ENCODE measurements around the gene SPATS2L. TPM values are rescaled to one million over a fixed set of nuclear protein-coding genes. Genes with fewer than 3 reads are reported as not detected.

The SPATS2L gene
- total RNA-seq, 1 experiment from 2014 or later = not detected

DNA sequence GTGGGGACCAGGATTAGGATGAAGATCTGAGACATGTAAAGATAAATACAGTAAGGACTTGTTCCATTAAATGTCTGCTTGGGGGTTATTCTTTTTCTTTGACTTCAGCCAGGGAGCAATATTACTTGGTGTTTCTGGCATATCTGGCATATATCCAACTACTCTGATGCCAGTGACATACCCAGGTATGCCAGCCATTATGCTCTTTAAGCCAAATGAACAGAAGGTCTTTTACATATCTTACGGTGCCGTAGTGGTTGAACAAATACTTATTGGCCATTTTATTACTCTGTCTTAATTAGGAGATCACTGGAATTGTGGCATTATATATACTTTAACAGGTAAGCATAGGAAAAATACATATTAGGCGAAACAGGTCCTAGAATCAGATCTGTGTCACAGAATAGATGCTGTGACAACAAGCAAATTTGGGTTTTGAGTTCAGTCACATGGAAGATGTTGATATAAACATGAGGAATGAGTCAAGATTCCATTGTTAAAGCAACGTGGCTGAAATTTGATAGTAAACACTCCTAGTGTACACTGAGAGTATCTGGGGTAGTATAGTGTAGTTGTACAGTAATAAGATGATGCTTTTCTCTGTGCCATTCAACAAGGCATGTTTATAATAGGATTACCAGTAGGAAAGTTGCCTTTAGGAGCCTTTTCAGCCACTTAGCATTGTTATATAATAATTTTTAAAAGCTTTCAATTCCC is 140.8 kb downstream of the SPATS2L start:
- H3K9ac ChIP-seq (ENCODE audit: low read length) = no peak overlapping the region
- H3K36me3 ChIP-seq (ENCODE audit: insufficient read depth, low read length) = no peaks in the 10 kb centered on the region

GRCh38 chr2:200448455-200448854 is 142.0 kb downstream of the SPATS2L start:
- Histone ChIP-seq H3K4me2 (ENCODE audit: low read depth, low read length, poor library complexity, severe bottlenecking) (no peak overlapping the region), H3K27ac (ENCODE audit: low read length) (no peak overlapping the region), H4K20me1 (ENCODE audit: insufficient read depth, low read depth, low read length) (no peaks in the 10 kb centered on the region), H3K9me2 (replicated peaks; ENCODE audit: insufficient read depth, low read length) (no peaks in the 10 kb centered on the region), H3K4me3 (ENCODE audit: low read length) (no peak overlapping the region), H3K9ac (ENCODE audit: low read length) (no peak overlapping the region), H3K79me2 (ENCODE audit: low read length) (no peaks in the 10 kb centered on the region), H3K27me3 (ENCODE audit: low read length) (no peaks in the 10 kb centered on the region), H2AFZ (ENCODE audit: low read length) (no peak overlapping the region), H3K36me3 (ENCODE audit: insufficient read depth, low read length) (no peaks in the 10 kb centered on the region), H3K9me3 (ENCODE audit: low read length) (no peaks in the 10 kb centered on the region), H3K4me1 (ENCODE audit: low read length) (no peaks in the 10 kb centered on the region)
- no peak for DNase-seq

More for the DNA sequence above, 140.8 kb downstream of the SPATS2L start:
- no peaks in the 10 kb centered on the region for H3K4me1 ChIP-seq (ENCODE audit: low read length)
- H3K27ac ChIP-seq (ENCODE audit: low read length) = no peak overlapping the region
- no peaks in the 10 kb centered on the region for H3K9me3 ChIP-seq (ENCODE audit: low read length)
- no peak for DNase-seq
- H3K27me3 ChIP-seq (ENCODE audit: low read length) = no peaks in the 10 kb centered on the region
- H4K20me1 ChIP-seq (ENCODE audit: insufficient read depth, low read depth, low read length) = no peaks in the 10 kb centered on the region
- H2AFZ ChIP-seq (ENCODE audit: low read length) = no peak overlapping the region
- no peaks in the 10 kb centered on the region for H3K79me2 ChIP-seq (ENCODE audit: low read length)
- H3K9me2 ChIP-seq (replicated peaks; ENCODE audit: insufficient read depth, low read length) = no peaks in the 10 kb centered on the region
- H3K4me2 ChIP-seq (ENCODE audit: low read depth, low read length, poor library complexity, severe bottlenecking) = no peak overlapping the region
- no peak overlapping the region for H3K4me3 ChIP-seq (ENCODE audit: low read length)

DNA sequence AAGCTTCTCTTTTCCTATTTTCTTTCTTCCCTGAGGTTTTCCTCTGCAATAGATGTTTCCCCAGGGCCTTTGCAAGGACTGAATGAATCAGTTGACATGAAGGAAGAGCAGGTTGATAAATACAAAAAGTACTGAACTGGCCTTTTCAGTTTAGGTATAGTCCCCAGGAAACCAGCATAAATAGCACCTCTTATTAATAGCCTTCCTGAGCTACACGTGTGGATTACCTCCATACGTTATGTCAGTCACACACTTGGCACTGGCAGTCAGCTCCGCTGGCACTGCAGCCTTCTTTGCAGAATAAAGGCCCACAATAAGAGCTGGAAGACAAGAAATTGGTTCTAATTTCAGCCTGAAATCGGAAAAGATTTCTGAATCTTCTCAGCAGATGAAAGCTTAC is 142.7 kb downstream of the SPATS2L start:
- no peak overlapping the region for H2AFZ ChIP-seq (ENCODE audit: low read length)
- H3K27me3 ChIP-seq (ENCODE audit: low read length) = no peaks in the 10 kb centered on the region
- no peak for DNase-seq
- H3K9me3 ChIP-seq (ENCODE audit: low read length) = no peaks in the 10 kb centered on the region
- no peaks in the 10 kb centered on the region for H4K20me1 ChIP-seq (ENCODE audit: insufficient read depth, low read depth, low read length)
- no peak overlapping the region for H3K27ac ChIP-seq (ENCODE audit: low read length)
- no peak overlapping the region for H3K4me2 ChIP-seq (ENCODE audit: low read depth, low read length, poor library complexity, severe bottlenecking)
- H3K9me2 ChIP-seq (replicated peaks; ENCODE audit: insufficient read depth, low read length) = no peaks in the 10 kb centered on the region
- no peaks in the 10 kb centered on the region for H3K79me2 ChIP-seq (ENCODE audit: low read length)
- H3K4me1 ChIP-seq (ENCODE audit: low read length) = no peaks in the 10 kb centered on the region
- no peak overlapping the region for H3K4me3 ChIP-seq (ENCODE audit: low read length)
- H3K9ac ChIP-seq (ENCODE audit: low read length) = no peak overlapping the region
- no peaks in the 10 kb centered on the region for H3K36me3 ChIP-seq (ENCODE audit: insufficient read depth, low read length)

DNA sequence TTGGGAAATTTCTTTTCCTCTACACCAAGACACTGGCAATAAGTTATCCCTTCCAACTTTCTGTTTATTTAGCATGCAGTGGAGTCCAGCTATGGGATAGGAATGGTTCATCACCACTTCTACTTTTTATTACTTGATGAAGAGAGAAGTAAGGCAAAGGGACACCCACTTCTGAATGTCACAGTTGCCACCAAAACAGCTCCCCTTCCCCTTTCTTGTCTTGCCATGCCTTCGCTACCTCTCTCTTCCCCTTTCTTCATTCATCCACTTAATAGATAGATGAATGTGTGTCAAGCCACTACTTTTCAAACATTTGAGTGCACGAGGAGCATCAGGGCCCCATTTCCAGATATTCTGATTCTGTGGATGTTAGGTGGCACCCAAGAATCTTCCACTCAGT is 143.8 kb downstream of the SPATS2L start:
- no peaks in the 10 kb centered on the region for H3K9me2 ChIP-seq (replicated peaks; ENCODE audit: insufficient read depth, low read length)
- no peaks in the 10 kb centered on the region for H3K4me1 ChIP-seq (ENCODE audit: low read length)
- H3K36me3 ChIP-seq (ENCODE audit: insufficient read depth, low read length) = no peaks in the 10 kb centered on the region
- no peak overlapping the region for H3K9ac ChIP-seq (ENCODE audit: low read length)
- H3K27ac ChIP-seq (ENCODE audit: low read length) = no peak overlapping the region
- no peak overlapping the region for H2AFZ ChIP-seq (ENCODE audit: low read length)
- no peak overlapping the region for H3K4me2 ChIP-seq (ENCODE audit: low read depth, low read length, poor library complexity, severe bottlenecking)
- H3K4me3 ChIP-seq (ENCODE audit: low read length) = no peak overlapping the region
- no peaks in the 10 kb centered on the region for H3K27me3 ChIP-seq (ENCODE audit: low read length)
- H3K9me3 ChIP-seq (ENCODE audit: low read length) = no peaks in the 10 kb centered on the region
- DNase-seq = no peak
- H3K79me2 ChIP-seq (ENCODE audit: low read length) = no peaks in the 10 kb centered on the region
- no peaks in the 10 kb centered on the region for H4K20me1 ChIP-seq (ENCODE audit: insufficient read depth, low read depth, low read length)

GRCh38 chr2:200451511-200451910 is 145.0 kb downstream of the SPATS2L start:
- no peak overlapping the region for H3K27ac ChIP-seq (ENCODE audit: low read length)
- H3K27me3 ChIP-seq (ENCODE audit: low read length) = no peaks in the 10 kb centered on the region
- no peaks in the 10 kb centered on the region for H3K9me3 ChIP-seq (ENCODE audit: low read length)
- no peaks in the 10 kb centered on the region for H3K36me3 ChIP-seq (ENCODE audit: insufficient read depth, low read length)
- no peaks in the 10 kb centered on the region for H3K4me1 ChIP-seq (ENCODE audit: low read length)
- H4K20me1 ChIP-seq (ENCODE audit: insufficient read depth, low read depth, low read length) = no peaks in the 10 kb centered on the region
- H3K4me3 ChIP-seq (ENCODE audit: low read length) = no peak overlapping the region
- H3K9me2 ChIP-seq (replicated peaks; ENCODE audit: insufficient read depth, low read length) = no peaks in the 10 kb centered on the region
- no peak overlapping the region for H3K9ac ChIP-seq (ENCODE audit: low read length)
- H3K79me2 ChIP-seq (ENCODE audit: low read length) = no peaks in the 10 kb centered on the region
- no peak overlapping the region for H2AFZ ChIP-seq (ENCODE audit: low read length)
- DNase-seq = no peak
- no peak overlapping the region for H3K4me2 ChIP-seq (ENCODE audit: low read depth, low read length, poor library complexity, severe bottlenecking)

DNA sequence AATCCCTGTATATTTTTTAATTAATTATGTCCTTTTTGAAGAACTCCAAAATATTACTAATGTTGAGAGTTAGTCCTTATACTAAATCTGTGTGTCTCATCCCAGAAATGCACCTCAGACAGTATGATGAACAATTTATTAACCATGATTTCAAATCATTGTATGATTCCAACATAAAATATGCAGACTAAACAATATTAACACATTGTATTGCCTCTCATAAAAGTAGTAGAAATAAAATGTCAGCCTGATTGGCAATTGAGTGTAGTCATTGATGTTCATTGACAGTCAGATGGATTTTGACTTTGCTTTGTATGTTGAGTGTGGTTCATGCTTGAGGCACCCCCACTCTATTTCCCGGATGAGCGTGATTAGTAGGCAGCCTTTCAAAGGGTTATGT is 145.9 kb downstream of the SPATS2L start:
- Histone ChIP-seq H3K36me3 (ENCODE audit: insufficient read depth, low read length) (no peaks in the 10 kb centered on the region), H3K4me1 (ENCODE audit: low read length) (no peaks in the 10 kb centered on the region), H3K9me3 (ENCODE audit: low read length) (no peaks in the 10 kb centered on the region), H3K4me2 (ENCODE audit: low read depth, low read length, poor library complexity, severe bottlenecking) (no peak overlapping the region), H3K9me2 (replicated peaks; ENCODE audit: insufficient read depth, low read length) (no peaks in the 10 kb centered on the region), H2AFZ (ENCODE audit: low read length) (no peak overlapping the region), H3K79me2 (ENCODE audit: low read length) (no peaks in the 10 kb centered on the region), H3K9ac (ENCODE audit: low read length) (no peak overlapping the region), H3K27me3 (ENCODE audit: low read length) (no peaks in the 10 kb centered on the region), H3K4me3 (ENCODE audit: low read length) (no peak overlapping the region), H4K20me1 (ENCODE audit: insufficient read depth, low read depth, low read length) (no peaks in the 10 kb centered on the region), H3K27ac (ENCODE audit: low read length) (no peak overlapping the region)
- no peak for DNase-seq

DNA sequence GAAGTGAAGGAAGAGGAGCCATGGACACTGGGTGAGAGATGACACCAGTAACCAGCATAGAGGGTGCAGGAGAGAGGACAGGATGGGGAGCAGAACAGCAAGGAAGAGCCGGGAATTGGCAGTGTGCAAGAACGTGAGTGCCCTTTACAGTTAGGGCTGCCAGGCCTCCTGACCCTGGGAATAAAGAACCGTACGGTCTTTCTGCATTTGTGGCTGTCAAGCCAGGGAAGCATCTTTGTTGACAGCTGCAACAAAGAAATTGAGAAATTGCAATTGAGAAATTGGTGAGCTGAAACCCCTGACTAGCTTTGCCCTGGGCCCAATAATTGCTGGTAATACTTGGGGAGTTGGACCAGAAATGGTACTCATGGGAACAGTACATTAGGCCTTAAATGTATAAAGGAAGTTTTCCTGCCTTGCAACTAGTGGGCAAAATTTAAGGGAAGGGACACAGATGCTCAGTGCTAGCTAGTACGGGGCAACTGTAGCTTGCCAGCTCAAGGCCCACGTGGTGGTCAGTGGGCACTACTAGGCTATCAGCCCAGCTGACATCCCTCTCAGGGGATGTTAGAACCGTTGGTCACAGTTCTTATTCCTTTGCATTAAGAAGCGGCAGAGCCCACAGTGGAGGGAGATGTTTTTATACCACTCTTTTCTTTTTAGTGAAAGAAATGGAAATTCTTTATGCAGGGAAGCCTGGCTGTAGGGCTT is 146.8 kb downstream of the SPATS2L start:
- no peaks in the 10 kb centered on the region for H3K4me1 ChIP-seq (ENCODE audit: low read length)
- no peak for DNase-seq

GRCh38 chr2:200453853-200454534 is 147.5 kb downstream of the SPATS2L start:
- Histone ChIP-seq H3K4me2 (ENCODE audit: low read depth, low read length, poor library complexity, severe bottlenecking) (no peak overlapping the region), H3K79me2 (ENCODE audit: low read length) (no peaks in the 10 kb centered on the region), H3K9me3 (ENCODE audit: low read length) (no peaks in the 10 kb centered on the region), H3K27ac (ENCODE audit: low read length) (no peak overlapping the region), H3K4me3 (ENCODE audit: low read length) (no peak overlapping the region), H3K36me3 (ENCODE audit: insufficient read depth, low read length) (no peaks in the 10 kb centered on the region), H3K27me3 (ENCODE audit: low read length) (no peaks in the 10 kb centered on the region), H3K9ac (ENCODE audit: low read length) (no peak overlapping the region), H2AFZ (ENCODE audit: low read length) (no peak overlapping the region), H3K4me1 (ENCODE audit: low read length) (no peaks in the 10 kb centered on the region), H4K20me1 (ENCODE audit: insufficient read depth, low read depth, low read length) (no peaks in the 10 kb centered on the region), H3K9me2 (replicated peaks; ENCODE audit: insufficient read depth, low read length) (no peaks in the 10 kb centered on the region)
- DNase-seq = no peak

More for the DNA sequence above, 146.8 kb downstream of the SPATS2L start:
- Histone ChIP-seq H3K79me2 (ENCODE audit: low read length) (no peaks in the 10 kb centered on the region), H3K36me3 (ENCODE audit: insufficient read depth, low read length) (no peaks in the 10 kb centered on the region), H3K27ac (ENCODE audit: low read length) (no peak overlapping the region), H3K9me2 (replicated peaks; ENCODE audit: insufficient read depth, low read length) (no peaks in the 10 kb centered on the region), H4K20me1 (ENCODE audit: insufficient read depth, low read depth, low read length) (no peaks in the 10 kb centered on the region), H3K4me2 (ENCODE audit: low read depth, low read length, poor library complexity, severe bottlenecking) (no peak overlapping the region), H2AFZ (ENCODE audit: low read length) (no peak overlapping the region), H3K4me3 (ENCODE audit: low read length) (no peak overlapping the region), H3K9ac (ENCODE audit: low read length) (no peak overlapping the region), H3K9me3 (ENCODE audit: low read length) (no peaks in the 10 kb centered on the region), H3K27me3 (ENCODE audit: low read length) (no peaks in the 10 kb centered on the region)
